Gastroesophageal sphincter (tissue), 4 donors: ENCODE data around the gene CENPB. TPM values are rescaled to one million over a fixed set of nuclear protein-coding genes. Genes with fewer than 3 reads are reported as not detected.
A peak's percentile ranks its signal among the peaks of the same experiment; 100 is the strongest.

Source experiments
- ATAC-seq: fragments of 150-250 bp; one replicate; pipeline ENCODE4 v1.9.1; 2016; ENCODE audit warnings: mild to moderate bottlenecking, moderate library complexity
- H3K27ac ChIP-seq, 4 donors: fragments of 200-600 bp; sonication (generic) in 3 of 4; 1 replicate in 3 of 4; 2 replicates in 1 of 4; pipeline ENCODE4 v1.5.1; 2016 to 2019
- H3K27me3 ChIP-seq: fragments of 200-600 bp; sonication (generic); one replicate; pipeline ENCODE4 v1.5.1; 2019
- H3K36me3 ChIP-seq, 2 donors: fragments of 200-600 bp; sonication (generic); one replicate each; pipeline ENCODE4 v1.5.1; 2019; ENCODE audit warnings: control low read depth in 1 of 2
- H3K4me1 ChIP-seq, 3 donors: fragments of 200-600 bp; sonication (generic); 1 replicate in 2 of 3; 2 replicates in 1 of 3; pipeline ENCODE4 v1.5.1; 2016 to 2019; ENCODE audit warnings: control low read depth in 2 of 3
- H3K4me3 ChIP-seq, 2 donors: fragments of 200-600 bp; sonication (generic); one replicate each; pipeline ENCODE4 v1.5.1; 2019; ENCODE audit warnings: mild to moderate bottlenecking in 1 of 2, moderate library complexity in 1 of 2
- H3K9me3 ChIP-seq, 3 donors: fragments of 200-600 bp; sonication (generic); one replicate each; pipeline ENCODE4 v1.5.1; 2017 to 2019; ENCODE audit warnings: control low read depth in 2 of 3
- EP300 ChIP-seq: sonication (generic); formaldehyde crosslinking; IDR thresholded peaks from one replicate; pipeline ENCODE4 v1.6.1; 2017; ENCODE audit warnings: antibody characterized with exemption, mild to moderate bottlenecking
- POLR2A ChIP-seq, 2 donors: fragments of 450-650 bp; IDR thresholded peaks; one replicate each; pipeline ENCODE4 v1.6.1; 2017; ENCODE audit warnings: antibody characterized with exemption in 2 of 2, mild to moderate bottlenecking in 2 of 2, moderate library complexity in 1 of 2
- POLR2AphosphoS5 ChIP-seq: sonication (generic); formaldehyde crosslinking; IDR thresholded peaks from one replicate; pipeline ENCODE4 v1.6.1; 2017; ENCODE audit warnings: antibody characterized with exemption
- WGBS, 2 donors: methylation state at CpG; one replicate each; pipeline ENCODE4 v1.1.5; 2018; ENCODE audit warnings: low coverage in 1 of 2; 5-methylcytosine and 5-hydroxymethylcytosine counted together
- total RNA-seq, 4 donors: library from RNA; depleted of rRNA; stranded (reverse); fragments of >200 nt; gene quantifications; one replicate each; pipeline ENCODE4 v1.1.0, GENCODE V29; 2016
- TF ChIP-seq, protein P1 (sequence below), 4 experiments: fragments of 200-600 bp in 2 of 4; fragments of 450-650 bp in 2 of 4; sonication (generic) in 1 of 4; IDR thresholded peaks; one replicate each; pipeline ENCODE4 v1.5.1; 2017 to 2019; ENCODE audit warnings: antibody characterized with exemption in 4 of 4, mild to moderate bottlenecking in 2 of 4, moderate library complexity in 2 of 4

Gene CENPB
- total RNA-seq, 4 donors from 2014 or later: 134 to 200 (median 139) TPM

- no peaks in the 10 kb centered on the region for H3K27me3 ChIP-seq
- peaks cover 0 to 84% of the 10 kb centered on the region in 2 donors for H3K36me3 ChIP-seq
- H3K4me3 ChIP-seq: no peak overlapping the region
- peak overlapping the region in 2 of 4 donors; percentile 96 to 99 for H3K27ac ChIP-seq
- peaks cover 0 to 5% (median 0%) of the 10 kb centered on the region in 3 donors for H3K9me3 ChIP-seq
- ATAC-seq: no peak
- TF ChIP-seq POLR2AphosphoS5: no peak
- TF ChIP-seq POLR2A (IDR thresholded peaks at IDR 0.05): no peak
- TF ChIP-seq EP300: no peak
- TF ChIP-seq, protein P1, sequence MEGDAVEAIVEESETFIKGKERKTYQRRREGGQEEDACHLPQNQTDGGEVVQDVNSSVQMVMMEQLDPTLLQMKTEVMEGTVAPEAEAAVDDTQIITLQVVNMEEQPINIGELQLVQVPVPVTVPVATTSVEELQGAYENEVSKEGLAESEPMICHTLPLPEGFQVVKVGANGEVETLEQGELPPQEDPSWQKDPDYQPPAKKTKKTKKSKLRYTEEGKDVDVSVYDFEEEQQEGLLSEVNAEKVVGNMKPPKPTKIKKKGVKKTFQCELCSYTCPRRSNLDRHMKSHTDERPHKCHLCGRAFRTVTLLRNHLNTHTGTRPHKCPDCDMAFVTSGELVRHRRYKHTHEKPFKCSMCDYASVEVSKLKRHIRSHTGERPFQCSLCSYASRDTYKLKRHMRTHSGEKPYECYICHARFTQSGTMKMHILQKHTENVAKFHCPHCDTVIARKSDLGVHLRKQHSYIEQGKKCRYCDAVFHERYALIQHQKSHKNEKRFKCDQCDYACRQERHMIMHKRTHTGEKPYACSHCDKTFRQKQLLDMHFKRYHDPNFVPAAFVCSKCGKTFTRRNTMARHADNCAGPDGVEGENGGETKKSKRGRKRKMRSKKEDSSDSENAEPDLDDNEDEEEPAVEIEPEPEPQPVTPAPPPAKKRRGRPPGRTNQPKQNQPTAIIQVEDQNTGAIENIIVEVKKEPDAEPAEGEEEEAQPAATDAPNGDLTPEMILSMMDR (IDR thresholded peaks at IDR 0.05): no peak
- WGBS, 2 donors: 98% methylated on average over 8 of the region's 13 CpGs; no CpG with 5 or more reads in 1 of the 2 donors
- peaks cover 0 to 81% (median 32%) of the 10 kb centered on the region in 3 donors for H3K4me1 ChIP-seq
Measured at GRCh38 chr20:3801846-3802245, 15.3 kb upstream of the CENPB start.

- 92 to 100% methylated on average over 1 to 3 of the region's 4 CpGs for WGBS, 2 donors
- no peak for ATAC-seq
- Histone ChIP-seq H3K4me1 (peaks cover 0 to 81% (median 35%) of the 10 kb centered on the region in 3 donors), H3K36me3 (peaks cover 0 to 84% of the 10 kb centered on the region in 2 donors), H3K27ac (peak overlapping the region in 2 of 4 donors; percentile 96 to 99), H3K9me3 (peaks cover 0 to 5% (median 0%) of the 10 kb centered on the region in 3 donors), H3K4me3 (no peak overlapping the region), H3K27me3 (no peaks in the 10 kb centered on the region)
- TF ChIP-seq POLR2A (IDR thresholded peaks at IDR 0.05): no peak
- TF ChIP-seq, protein P1 (IDR thresholded peaks at IDR 0.05): no peak
- TF ChIP-seq EP300: no peak
- no peak for TF ChIP-seq POLR2AphosphoS5
Measured at GRCh38 chr20:3801299-3801698, 14.8 kb upstream of the CENPB start.

DNA sequence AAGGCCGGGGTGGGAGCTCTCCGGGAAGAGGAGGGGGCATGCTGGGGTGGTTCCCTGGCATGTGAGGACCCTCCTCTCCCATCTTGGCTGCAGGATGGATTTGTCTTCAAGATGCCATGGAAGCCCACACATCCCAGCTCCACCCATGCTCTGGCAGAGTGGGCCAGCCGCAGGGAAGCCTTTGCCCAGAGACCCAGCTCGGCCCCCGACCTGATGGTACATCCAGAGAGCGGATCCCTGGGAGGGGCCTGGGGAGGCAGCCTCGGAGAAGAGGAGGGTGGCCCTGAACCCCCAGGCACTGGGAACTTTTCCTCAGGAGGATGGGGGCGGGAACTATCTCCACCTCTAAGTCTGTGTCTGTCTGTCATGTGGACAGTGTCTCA lies 14.3 kb upstream of the CENPB start:
- H3K27me3 ChIP-seq: no peaks in the 10 kb centered on the region
- H3K36me3 ChIP-seq: peaks cover 0 to 82% of the 10 kb centered on the region in 2 donors
- no peak for ATAC-seq
- no peak overlapping the region for H3K4me3 ChIP-seq
- peaks cover 0 to 78% (median 31%) of the 10 kb centered on the region in 3 donors for H3K4me1 ChIP-seq
- no peak for TF ChIP-seq POLR2AphosphoS5
- TF ChIP-seq POLR2A (IDR thresholded peaks at IDR 0.05): no peak
- TF ChIP-seq, protein P1 (IDR thresholded peaks at IDR 0.05): no peak
- TF ChIP-seq EP300: no peak
- peak overlapping the region in 2 of 4 donors; percentile 96 to 99 for H3K27ac ChIP-seq
- 70% methylated on average over 2 of the region's 8 CpGs; no CpG with 5 or more reads in 1 of the 2 donors for WGBS, 2 donors
- peaks cover 0 to under 1% (median 0%) of the 10 kb centered on the region in 3 donors for H3K9me3 ChIP-seq

DNA sequence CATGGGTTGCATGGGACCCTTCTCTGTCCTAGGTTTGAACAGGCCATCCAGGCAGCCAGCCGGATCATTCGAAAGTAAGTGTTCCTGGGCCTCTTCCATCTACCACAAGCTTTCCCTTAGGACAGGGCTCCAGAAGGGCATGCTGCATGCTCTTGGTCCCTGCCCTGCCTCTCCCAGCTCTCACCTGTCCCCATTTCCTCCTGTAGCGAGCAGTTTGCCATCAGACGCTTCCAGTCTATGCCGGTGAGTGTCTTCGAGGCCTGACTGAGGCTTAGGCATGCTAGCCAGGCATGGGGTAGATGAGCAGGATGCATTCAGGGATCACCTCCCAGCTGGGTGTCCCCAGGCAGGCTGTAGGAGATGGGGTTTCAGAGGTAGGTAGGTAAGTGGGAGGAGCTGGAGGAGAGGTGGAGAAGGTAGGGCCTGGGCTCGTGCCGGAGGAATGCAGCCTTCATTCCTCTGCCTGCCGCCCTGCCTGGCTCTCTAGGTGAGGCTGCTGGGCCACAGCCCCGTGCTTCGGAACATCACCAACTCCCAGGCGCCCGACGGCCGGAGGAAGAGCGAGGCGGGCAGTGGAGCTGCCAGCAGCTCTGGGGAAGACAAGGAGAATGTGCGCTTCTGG lies 13.8 kb upstream of the CENPB start:
- Histone ChIP-seq H3K4me1 (peaks cover 0 to 78% (median 27%) of the 10 kb centered on the region in 3 donors), H3K4me3 (no peak overlapping the region), H3K27me3 (no peaks in the 10 kb centered on the region), H3K36me3 (peaks cover 0 to 77% of the 10 kb centered on the region in 2 donors), H3K9me3 (no peaks in the 10 kb centered on the region), H3K27ac (peak overlapping the region in 3 of 4 donors; percentile 31 to 99 (median 96))
- WGBS, 2 donors: 70% methylated on average over 2 of the region's 18 CpGs; no CpG with 5 or more reads in 1 of the 2 donors
- TF ChIP-seq POLR2AphosphoS5: no peak
- ATAC-seq: no peak

GRCh38 chr20:3798908-3799248 lies 12.3 kb upstream of the CENPB start:
- WGBS, 2 donors: 80% methylated on average over 2 of the region's 3 CpGs; no CpG with 5 or more reads in 1 of the 2 donors
- TF ChIP-seq POLR2A (IDR thresholded peaks at IDR 0.05): no peak
- TF ChIP-seq, protein P1 (IDR thresholded peaks at IDR 0.05): no peak
- TF ChIP-seq POLR2AphosphoS5: no peak
- no peak for TF ChIP-seq EP300
- no peak for ATAC-seq
- Histone ChIP-seq H3K36me3 (peaks cover 0 to 62% of the 10 kb centered on the region in 2 donors), H3K4me1 (peaks cover 0 to 76% (median 30%) of the 10 kb centered on the region in 3 donors), H3K4me3 (no peak overlapping the region), H3K9me3 (no peaks in the 10 kb centered on the region), H3K27ac (peak overlapping the region in 2 of 4 donors; percentile 96 to 99), H3K27me3 (no peaks in the 10 kb centered on the region)
